Stimulated activated naive CD4-positive, alpha-beta T cell (primary cell): ENCODE results near the gene NPHS1.
"Not testable (repeated sequence)": the region's sequence is repeated elsewhere in the genome, so short reads cannot be mapped to it uniquely, and the experiment has no call there.

Experiments used
- DNase-seq, 6 experiments: peaks; one replicate each; lab custom pipeline; 2025; lab: John Stamatoyannopoulos, UW

The NPHS1 gene

GRCh38 chr19:35851213-35852028 is 883 bp downstream of the NPHS1 start:
- DNase-seq, result no peak

GRCh38 chr19:35848919-35849505 is 3.3 kb downstream of the NPHS1 start:
- DNase-seq, result no peak

GRCh38 chr19:35848486-35848885 is 3.8 kb downstream of the NPHS1 start:
- no peak for DNase-seq

GRCh38 chr19:35847911-35848310 is 4.4 kb downstream of the NPHS1 start:
- DNase-seq, result no peak

- no peak for DNase-seq
These were observed 6.2 kb downstream of the NPHS1 start for GRCh38 chr19:35846038-35846668.

- DNase-seq, result no peak
These were observed 6.9 kb downstream of the NPHS1 start for GRCh38 chr19:35845215-35846037.

GRCh38 chr19:35844482-35845214 is 7.7 kb downstream of the NPHS1 start:
- DNase-seq, result no peak

- DNase-seq, result no peak
These were observed 8.4 kb downstream of the NPHS1 start for GRCh38 chr19:35843676-35844481.

- DNase-seq, result no peak
These were observed 9.5 kb downstream of the NPHS1 start for GRCh38 chr19:35842666-35843272.

- no peak for DNase-seq
These were observed 10.2 kb downstream of the NPHS1 start for GRCh38 chr19:35841961-35842595.

- not testable (repeated sequence) for DNase-seq
These were observed 16.2 kb downstream of the NPHS1 start for GRCh38 chr19:35836096-35836495.

GRCh38 chr19:35833972-35834371 is 18.3 kb downstream of the NPHS1 start:
- DNase-seq, result no peak

- no peak for DNase-seq
These were observed 20.2 kb downstream of the NPHS1 start for GRCh38 chr19:35832054-35832453.

- no peak for DNase-seq
These were observed 21.3 kb downstream of the NPHS1 start for GRCh38 chr19:35830986-35831385.

- peak in 5 of 6 experiments; percentile 16 to 55 (median 24) for DNase-seq
These were observed 23.5 kb downstream of the NPHS1 start for GRCh38 chr19:35828692-35829301.

- no peak for DNase-seq
These were observed 28.2 kb downstream of the NPHS1 start for GRCh38 chr19:35824150-35824549.

- DNase-seq, result no peak
These were observed 29.7 kb downstream of the NPHS1 start for GRCh38 chr19:35822579-35822978.

- DNase-seq, result no peak
These were observed 33.9 kb downstream of the NPHS1 start for GRCh38 chr19:35818445-35818844.

GRCh38 chr19:35816846-35817245 is 35.5 kb downstream of the NPHS1 start:
- DNase-seq, result no peak
